ENCODE results near the gene OTULIN.

The OTULIN gene

DNA sequence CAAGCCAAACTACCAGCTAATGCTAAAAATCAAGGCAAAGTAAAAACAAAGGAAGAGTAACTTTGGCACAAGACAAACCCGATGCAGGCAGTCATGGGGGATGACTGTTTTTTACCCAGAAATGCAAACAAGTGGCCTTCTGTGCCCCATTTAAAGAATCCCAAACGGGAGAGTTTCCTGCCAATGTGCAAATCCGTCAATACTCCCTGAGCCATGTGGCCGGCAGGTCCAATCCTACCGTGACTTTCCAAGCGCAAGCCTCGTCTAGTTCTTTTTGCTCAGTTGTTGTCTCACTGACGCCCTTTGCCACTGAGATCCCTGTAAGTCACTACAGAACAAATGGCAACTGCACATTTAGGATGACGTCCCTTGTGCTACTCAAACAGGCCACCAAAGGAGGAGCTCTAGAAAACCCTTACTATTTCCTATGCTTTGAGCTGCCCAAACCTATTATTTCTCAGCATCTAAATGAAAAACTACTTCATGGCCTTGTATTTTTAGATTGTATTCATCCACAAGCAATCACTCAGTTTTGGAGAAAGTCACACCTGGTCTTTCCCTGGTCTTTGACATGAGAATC lies 43.4 kb downstream of the OTULIN start:
- no peaks in the 10 kb centered on the region for H3K27me3 ChIP-seq
- peak overlapping the region; percentile 45 to 65 for H3K27ac ChIP-seq
- H3K36me3 ChIP-seq: peaks cover 41 to 68% (median 62%) of the 10 kb centered on the region in 3 donors
- no peaks in the 10 kb centered on the region for H3K9me3 ChIP-seq
- H3K4me1 ChIP-seq: peaks cover 0 to 19% (median 2%) of the 10 kb centered on the region in 4 donors
- no peak overlapping the region for H3K4me3 ChIP-seq
- TF ChIP-seq, protein P1, sequence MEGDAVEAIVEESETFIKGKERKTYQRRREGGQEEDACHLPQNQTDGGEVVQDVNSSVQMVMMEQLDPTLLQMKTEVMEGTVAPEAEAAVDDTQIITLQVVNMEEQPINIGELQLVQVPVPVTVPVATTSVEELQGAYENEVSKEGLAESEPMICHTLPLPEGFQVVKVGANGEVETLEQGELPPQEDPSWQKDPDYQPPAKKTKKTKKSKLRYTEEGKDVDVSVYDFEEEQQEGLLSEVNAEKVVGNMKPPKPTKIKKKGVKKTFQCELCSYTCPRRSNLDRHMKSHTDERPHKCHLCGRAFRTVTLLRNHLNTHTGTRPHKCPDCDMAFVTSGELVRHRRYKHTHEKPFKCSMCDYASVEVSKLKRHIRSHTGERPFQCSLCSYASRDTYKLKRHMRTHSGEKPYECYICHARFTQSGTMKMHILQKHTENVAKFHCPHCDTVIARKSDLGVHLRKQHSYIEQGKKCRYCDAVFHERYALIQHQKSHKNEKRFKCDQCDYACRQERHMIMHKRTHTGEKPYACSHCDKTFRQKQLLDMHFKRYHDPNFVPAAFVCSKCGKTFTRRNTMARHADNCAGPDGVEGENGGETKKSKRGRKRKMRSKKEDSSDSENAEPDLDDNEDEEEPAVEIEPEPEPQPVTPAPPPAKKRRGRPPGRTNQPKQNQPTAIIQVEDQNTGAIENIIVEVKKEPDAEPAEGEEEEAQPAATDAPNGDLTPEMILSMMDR (IDR thresholded peaks at IDR 0.05): no peak
- no peak for DNase-seq
- intact Hi-C loops (cut with DNase I; ENCODE audit: low total_unique reads): no loop called here

DNA sequence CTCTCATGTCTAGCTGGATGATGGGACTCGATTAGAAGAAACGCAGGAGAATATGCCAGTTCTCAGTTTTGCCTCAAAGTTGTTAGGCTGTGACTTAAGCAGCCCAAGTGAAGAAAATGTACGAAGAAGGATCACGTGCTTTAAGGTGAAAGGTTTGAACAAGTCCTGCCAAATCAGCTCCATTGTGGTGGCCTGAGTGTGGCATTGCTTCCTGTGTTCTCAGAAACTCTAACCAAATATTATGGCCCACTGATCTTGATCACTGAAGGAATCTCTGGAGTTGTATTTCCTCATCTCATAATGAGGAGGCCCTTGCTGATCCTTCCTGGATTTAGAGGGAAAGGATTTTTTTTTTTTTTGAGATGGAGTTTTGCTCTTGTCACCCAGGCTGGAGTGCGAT lies 44.0 kb downstream of the OTULIN start:
- H3K9me3 ChIP-seq: no peaks in the 10 kb centered on the region
- H3K36me3 ChIP-seq: peaks cover 47 to 74% (median 68%) of the 10 kb centered on the region in 3 donors
- peaks cover 0 to 19% (median 2%) of the 10 kb centered on the region in 4 donors for H3K4me1 ChIP-seq
- intact Hi-C loops (cut with DNase I; ENCODE audit: low total_unique reads): no loop called here
- H3K27ac ChIP-seq: peak overlapping the region in 1 of 2 donors; percentile 19
- DNase-seq: no peak
- TF ChIP-seq, protein P1 (IDR thresholded peaks at IDR 0.05): no peak
- no peaks in the 10 kb centered on the region for H3K27me3 ChIP-seq
- no peak overlapping the region for H3K4me3 ChIP-seq

DNA sequence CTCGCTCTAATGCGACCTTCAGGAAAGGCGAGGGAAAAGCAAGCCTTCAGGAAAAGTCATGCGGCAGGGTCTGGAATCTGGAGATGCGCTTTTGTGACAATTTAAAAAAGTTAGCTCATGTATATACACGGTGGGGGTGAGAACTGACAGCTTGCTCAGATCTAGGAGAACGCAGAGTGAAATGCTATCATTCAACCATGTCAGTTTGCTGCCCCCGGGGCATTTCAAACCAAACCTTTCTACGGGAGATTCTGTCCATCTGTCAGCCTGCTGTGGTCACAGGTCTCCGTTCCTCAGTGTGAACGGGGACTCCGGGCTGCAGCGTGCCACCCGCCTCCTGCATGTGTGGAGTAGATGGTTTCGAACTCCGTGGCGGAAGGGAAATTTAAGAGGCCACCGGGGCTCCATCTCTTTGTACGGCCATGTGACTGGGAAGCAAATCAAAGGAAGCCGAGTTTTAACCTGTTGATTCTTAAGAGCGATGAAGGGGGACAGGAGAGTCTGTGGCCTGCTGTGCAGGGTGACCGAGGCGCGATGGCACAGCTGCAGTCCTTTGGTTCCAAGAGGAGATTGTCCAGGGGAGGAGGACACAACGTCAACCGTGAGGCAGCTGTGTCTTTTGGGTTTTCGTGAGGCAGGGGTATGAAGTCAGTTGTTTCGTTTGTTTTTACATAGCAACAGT lies 45.9 kb downstream of the OTULIN start:
- peaks cover 66 to 89% (median 79%) of the 10 kb centered on the region in 3 donors for H3K36me3 ChIP-seq
- H3K27me3 ChIP-seq: no peaks in the 10 kb centered on the region
- no peak overlapping the region for H3K27ac ChIP-seq
- intact Hi-C loops (cut with DNase I; ENCODE audit: low total_unique reads): no loop called here
- DNase-seq: no peak
- no peaks in the 10 kb centered on the region for H3K9me3 ChIP-seq
- no peak overlapping the region for H3K4me3 ChIP-seq
- TF ChIP-seq, protein P1 (IDR thresholded peaks at IDR 0.05): no peak
- H3K4me1 ChIP-seq: peaks cover 0 to 19% (median 2%) of the 10 kb centered on the region in 4 donors

DNA sequence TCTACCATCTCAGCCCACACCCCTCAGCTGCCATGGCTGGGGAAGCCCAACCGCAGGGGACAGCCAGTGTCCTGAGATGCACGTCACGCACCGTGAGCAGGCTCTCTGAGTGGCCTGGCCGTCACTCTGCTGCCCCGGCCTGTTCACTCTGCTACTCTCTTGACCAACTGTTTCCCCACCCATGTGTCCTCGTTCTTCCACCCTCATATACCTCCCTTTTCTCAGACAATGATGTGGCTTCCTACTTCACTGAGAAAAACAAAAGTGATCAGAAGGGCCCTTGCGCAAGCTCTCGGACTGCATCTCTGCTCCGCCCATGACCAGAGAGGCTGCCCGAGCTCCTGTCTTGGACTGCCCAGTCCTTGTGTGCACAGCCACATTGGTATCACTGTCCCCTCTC lies 47.6 kb downstream of the OTULIN start:
- intact Hi-C loops (cut with DNase I; ENCODE audit: low total_unique reads): no loop called here
- no peak for DNase-seq
- H3K27me3 ChIP-seq: no peaks in the 10 kb centered on the region
- H3K9me3 ChIP-seq: no peaks in the 10 kb centered on the region
- TF ChIP-seq, protein P1 (IDR thresholded peaks at IDR 0.05): no peak
- peaks cover 74 to 93% (median 92%) of the 10 kb centered on the region in 3 donors for H3K36me3 ChIP-seq
- H3K4me1 ChIP-seq: peaks cover 0 to 8% (median 2%) of the 10 kb centered on the region in 4 donors
- no peak overlapping the region for H3K4me3 ChIP-seq
- H3K27ac ChIP-seq: no peak overlapping the region

DNA sequence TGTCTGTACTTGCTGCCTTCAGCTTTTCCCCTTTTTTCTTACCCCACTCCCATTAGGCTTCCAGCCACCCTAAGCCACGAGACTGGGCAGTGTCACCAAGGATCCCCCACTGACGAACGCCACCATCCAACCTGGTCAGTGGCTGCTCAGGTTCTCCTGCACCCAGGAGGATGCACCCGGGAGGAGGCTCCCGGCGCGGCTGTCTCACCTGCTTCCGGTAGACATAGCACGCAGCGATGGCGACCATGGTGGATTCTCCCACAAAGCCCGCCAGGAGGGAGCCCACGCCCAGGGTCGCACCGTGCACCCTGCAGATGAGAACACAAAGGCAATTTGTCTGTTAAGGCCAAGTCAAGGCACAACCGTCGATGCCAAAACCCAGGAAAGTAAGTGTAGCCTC lies 48.1 kb downstream of the OTULIN start:
- H3K4me1 ChIP-seq: peaks cover 0 to 3% (median 0%) of the 10 kb centered on the region in 4 donors
- no peaks in the 10 kb centered on the region for H3K9me3 ChIP-seq
- TF ChIP-seq, protein P1 (IDR thresholded peaks at IDR 0.05): no peak
- DNase-seq: no peak
- H3K27me3 ChIP-seq: no peaks in the 10 kb centered on the region
- peaks cover 74 to 93% (median 89%) of the 10 kb centered on the region in 3 donors for H3K36me3 ChIP-seq
- H3K27ac ChIP-seq: no peak overlapping the region
- H3K4me3 ChIP-seq: no peak overlapping the region
- intact Hi-C loops (cut with DNase I; ENCODE audit: low total_unique reads): no loop called here

Measured in tibial artery (tissue), 4 donors.